Gastroesophageal sphincter (tissue), 3 donors: Measurements from ENCODE around the gene ANK2.

ENCODE experiments used
- CTCF ChIP-seq, 4 experiments: fragments of 200-600 bp in 2 of 4; fragments of 450-650 bp in 2 of 4; sonication (generic) in 1 of 4; IDR thresholded peaks; one replicate each; pipeline ENCODE4 v1.5.1; 2017 to 2019; ENCODE audit warnings: antibody characterized with exemption in 4 of 4, mild to moderate bottlenecking in 2 of 4, moderate library complexity in 2 of 4
- EP300 ChIP-seq: sonication (generic); formaldehyde crosslinking; IDR thresholded peaks from one replicate; pipeline ENCODE4 v1.6.1; 2017; ENCODE audit warnings: antibody characterized with exemption, mild to moderate bottlenecking

- no peak for TF ChIP-seq CTCF (IDR thresholded peaks at IDR 0.05)
- no peak for TF ChIP-seq EP300
These were observed 335.1 kb downstream of the ANK2 start for GRCh38 chr4:113384600-113384999.
